Keratinocyte (primary cell): ENCODE measurements around the gene SEC14L5. TPM values are rescaled to one million over a fixed set of nuclear protein-coding genes. Genes with fewer than 3 reads are reported as not detected.

ENCODE experiments used
- DNase-seq: peaks from one replicate; pipeline ENCODE4 v3.0.0-alpha.2; 2011; ENCODE audit warnings: low read depth, missing footprints, low spot score
- FAIRE-seq: peaks from 2 replicates; lab custom pipeline; 2011; peaks lifted over from hg19 to GRCh38; lab: Jason Lieb, UNC
- H2AFZ ChIP-seq: 2 replicates; pipeline ENCODE4 v1.6.0; 2012; ENCODE audit warnings: low read length, control low read depth, inconsistent platforms; ENCODE audit not compliant: control insufficient read depth
- H3K27ac ChIP-seq: 2 replicates; pipeline ENCODE4 v1.5.1; 2011; ENCODE audit warnings: low read length; ENCODE audit not compliant: control insufficient read depth, insufficient read depth
- H3K27me3 ChIP-seq: 3 replicates; pipeline ENCODE4 v1.6.0; 2011; ENCODE audit warnings: low read length; ENCODE audit not compliant: control insufficient read depth, insufficient read depth; ENCODE audit errors: extremely low read depth
- H3K36me3 ChIP-seq, 2 experiments: 2 replicates in 1 of 2; 3 replicates in 1 of 2; pipeline ENCODE4 v1.5.1; 2011; ENCODE audit warnings: low read length in 2 of 2, mild to moderate bottlenecking in 1 of 2; ENCODE audit not compliant: control insufficient read depth in 2 of 2, insufficient read depth in 2 of 2; ENCODE audit errors: extremely low read depth in 1 of 2
- H3K4me1 ChIP-seq: 3 replicates; pipeline ENCODE4 v1.5.1; 2011; ENCODE audit warnings: low read length; ENCODE audit not compliant: control insufficient read depth, insufficient read depth; ENCODE audit errors: extremely low read depth
- H3K4me2 ChIP-seq: 3 replicates; pipeline ENCODE4 v1.6.0; 2011; ENCODE audit warnings: low read depth, low read length; ENCODE audit not compliant: control insufficient read depth, insufficient read depth; ENCODE audit errors: extremely low read depth
- H3K4me3 ChIP-seq, 3 experiments: fragments of 200-600 bp in 1 of 3; sonication (generic) in 1 of 3; 2 replicates in 2 of 3; 3 replicates in 1 of 3; pipeline ENCODE4 v1.5.1; 2011 to 2016; ENCODE audit warnings: low read length in 3 of 3, mild to moderate bottlenecking in 3 of 3, control low read depth in 2 of 3, inconsistent platforms in 1 of 3, low read depth in 1 of 3, mixed read lengths in 1 of 3, mixed run types in 1 of 3, moderate library complexity in 1 of 3; ENCODE audit not compliant: control insufficient read depth in 2 of 3, insufficient read depth in 2 of 3; ENCODE audit errors: extremely low read depth in 1 of 3
- H3K79me2 ChIP-seq: 2 replicates; pipeline ENCODE4 v1.6.0; 2012; ENCODE audit warnings: low read length; ENCODE audit not compliant: control insufficient read depth, insufficient read depth
- H3K9ac ChIP-seq: 3 replicates; pipeline ENCODE4 v1.6.0; 2011; ENCODE audit warnings: low read length; ENCODE audit not compliant: control insufficient read depth, insufficient read depth; ENCODE audit errors: extremely low read depth
- H3K9me1 ChIP-seq: 3 replicates; pipeline ENCODE4 v1.6.0; 2011; ENCODE audit warnings: low read length; ENCODE audit not compliant: control insufficient read depth, insufficient read depth; ENCODE audit errors: extremely low read depth
- H3K9me3 ChIP-seq: 2 replicates; pipeline ENCODE4 v1.5.1; 2012; ENCODE audit warnings: low read depth, low read length; ENCODE audit not compliant: control insufficient read depth
- H4K20me1 ChIP-seq: 3 replicates; pipeline ENCODE4 v1.6.0; 2011; ENCODE audit warnings: low read length; ENCODE audit not compliant: control insufficient read depth, insufficient read depth; ENCODE audit errors: extremely low read depth
- CTCF ChIP-seq, 3 experiments: IDR thresholded peaks in 1 of 3; conservative IDR thresholded peaks in 1 of 3; optimal IDR thresholded peaks in 1 of 3; 2 replicates in 2 of 3; 3 replicates in 1 of 3; pipeline versions ENCODE3 to v1.5.1; 2011; ENCODE audit warnings: low read length in 3 of 3, mild to moderate bottlenecking in 3 of 3, moderate library complexity in 2 of 3, control low read depth in 1 of 3, inconsistent platforms in 1 of 3; ENCODE audit not compliant: insufficient read depth in 2 of 3; ENCODE audit errors: extremely low read depth in 1 of 3
- EZH2 ChIP-seq: IDR thresholded peaks from one replicate; pipeline ENCODE4 v1.6.1; 2012; ENCODE audit warnings: inconsistent platforms, mild to moderate bottlenecking, low read length, moderate library complexity
- dilution Hi-C: fragments of 300-500 bp; cut with MboI; formaldehyde crosslinking; loops from one replicate; pipeline ENCODE4 v1.7.0; 2020; ENCODE audit warnings: low sequenced_read_pairs; ENCODE audit not compliant: extremely low pct_ligation_motif_present
- polyA plus RNA-seq, 5 experiments: library from polyadenylated mRNA; depleted of rRNA in 3 of 5; stranded (reverse) in 3 of 5; stranded (forward) in 1 of 5; unstranded in 1 of 5; fragments of >200 nt; gene quantifications; 1 replicate in 1 of 5; 2 replicates in 3 of 5; 3 replicates in 1 of 5; pipeline versions ENCODE4 v1.2.1 to v1.2.3, GENCODE V29; 2011 to 2012; ENCODE audit warnings: missing spikeins in 2 of 5, low read depth in 1 of 5, low replicate concordance in 1 of 5

SEC14L5 gene
- polyA plus RNA-seq, 1 donor (not counting 4 experiments of a cell fraction or from before 2014, with no cell fraction given) = 0.08 TPM

GRCh38 chr16:5015351-5015750 lies 57.2 kb downstream of the SEC14L5 start:
- peaks cover 5% of the 10 kb centered on the region for H3K27me3 ChIP-seq

GRCh38 chr16:5015887-5016286 lies 57.8 kb downstream of the SEC14L5 start:
- Histone ChIP-seq H3K9me1 (no peaks in the 10 kb centered on the region), H4K20me1 (no peaks in the 10 kb centered on the region), H3K27me3 (peaks cover 5% of the 10 kb centered on the region), H3K4me2 (no peak overlapping the region), H3K9ac (no peak overlapping the region), H3K4me1 (no peaks in the 10 kb centered on the region), H3K9me3 (no peaks in the 10 kb centered on the region), H3K27ac (no peak overlapping the region), H3K4me3 (no peak overlapping the region), H3K36me3 (no peaks in the 10 kb centered on the region), H2AFZ (no peak overlapping the region), H3K79me2 (no peaks in the 10 kb centered on the region)
- dilution Hi-C loops = no loop called here
- no peak for FAIRE-seq
- no peak for TF ChIP-seq CTCF (optimal IDR thresholded peaks at IDR 0.05 in 1 of 3, IDR thresholded peaks at IDR 0.05 in 1 of 3, conservative IDR thresholded peaks at IDR 0.05 in 1 of 3; ENCODE audit: extremely low read depth in 1 of 3, insufficient read depth in 2 of 3, low read length in 3 of 3)
- no peak for DNase-seq

More at GRCh38 chr16:5015351-5015750, 57.2 kb downstream of the SEC14L5 start:
- H3K9me3 ChIP-seq = no peaks in the 10 kb centered on the region
- dilution Hi-C loops = no loop called here
- no peak overlapping the region for H3K4me2 ChIP-seq
- H3K27ac ChIP-seq = no peak overlapping the region
- H4K20me1 ChIP-seq = no peaks in the 10 kb centered on the region
- H3K4me3 ChIP-seq = no peak overlapping the region
- no peak overlapping the region for H2AFZ ChIP-seq
- H3K36me3 ChIP-seq = no peaks in the 10 kb centered on the region
- no peak for TF ChIP-seq EZH2
- TF ChIP-seq CTCF (optimal IDR thresholded peaks at IDR 0.05 in 1 of 3, IDR thresholded peaks at IDR 0.05 in 1 of 3, conservative IDR thresholded peaks at IDR 0.05 in 1 of 3; ENCODE audit: extremely low read depth in 1 of 3, insufficient read depth in 2 of 3, low read length in 3 of 3) = no peak
- H3K9ac ChIP-seq = no peak overlapping the region
- H3K9me1 ChIP-seq = no peaks in the 10 kb centered on the region
- H3K4me1 ChIP-seq = no peaks in the 10 kb centered on the region
- no peak for DNase-seq
- FAIRE-seq = no peak
- H3K79me2 ChIP-seq = no peaks in the 10 kb centered on the region
